Sigmoid colon (tissue), 7 donors: ENCODE data around the gene ATXN7L3. TPM values are rescaled to one million over a fixed set of nuclear protein-coding genes. Genes with fewer than 3 reads are reported as not detected.
A peak's percentile ranks its signal among the peaks of the same experiment; 100 is the strongest.

ENCODE experiments used
- DNase-seq: peaks from one replicate; pipeline ENCODE4 v3.0.0-alpha.2; 2019
- H3K27ac ChIP-seq, 4 donors: fragments of 200-600 bp; sonication (generic); one replicate each; pipeline ENCODE4 v1.5.1; 2016 to 2019; ENCODE audit warnings: mild to moderate bottlenecking in 1 of 4
- H3K27me3 ChIP-seq, 3 donors: fragments of 200-600 bp; sonication (generic); one replicate each; pipeline ENCODE4 v1.5.1; 2019; ENCODE audit warnings: mild to moderate bottlenecking in 1 of 3
- H3K36me3 ChIP-seq, 4 donors: fragments of 200-600 bp; sonication (generic); one replicate each; pipeline ENCODE4 v1.5.1; 2016 to 2019
- H3K4me1 ChIP-seq, 4 donors: fragments of 200-600 bp; sonication (generic); one replicate each; pipeline ENCODE4 v1.5.1; 2017 to 2019
- H3K4me3 ChIP-seq, 4 donors: fragments of 200-600 bp; sonication (generic); one replicate each; pipeline ENCODE4 v1.5.1; 2017 to 2019; ENCODE audit warnings: mild to moderate bottlenecking in 2 of 4, moderate library complexity in 1 of 4
- H3K9me3 ChIP-seq, 4 donors: fragments of 200-600 bp in 3 of 4; sonication (generic) in 3 of 4; one replicate each; pipeline versions ENCODE4 v1.5.1 to v1.6.1; 2013 to 2019
- EP300 ChIP-seq, 4 donors: sonication (generic); formaldehyde crosslinking; IDR thresholded peaks; one replicate each; pipeline ENCODE4 v1.6.1; 2017; ENCODE audit warnings: antibody characterized with exemption in 4 of 4
- POLR2A ChIP-seq, 2 donors: fragments of 450-650 bp; IDR thresholded peaks; one replicate each; pipeline ENCODE4 v1.6.1; 2016; ENCODE audit warnings: antibody characterized with exemption in 2 of 2, mild to moderate bottlenecking in 2 of 2, moderate library complexity in 2 of 2
- POLR2AphosphoS5 ChIP-seq, 4 donors: sonication (generic); formaldehyde crosslinking; IDR thresholded peaks; one replicate each; pipeline ENCODE4 v1.6.1; 2017; ENCODE audit warnings: antibody characterized with exemption in 4 of 4
- WGBS, 2 donors: extraction: QIAGEN DNeasy Blood & Tissue Kit; methylation state at CpG; one replicate each; pipeline ENCODE4 v1.1.7; 2013; 5-methylcytosine and 5-hydroxymethylcytosine counted together
- intact Hi-C: fragments of 100-400 bp; cut with DNase I; formaldehyde crosslinking; loops from one replicate; pipeline ENCODE4 v1.15.1; 2023
- polyA plus RNA-seq, 3 donors: library from polyadenylated mRNA; stranded (reverse); fragments of 200-250 nt; gene quantifications; one replicate each; pipeline ENCODE4 v1.2.3, GENCODE V29; 2013
- total RNA-seq, 4 donors: library from RNA; depleted of rRNA; stranded (reverse); fragments of >200 nt; gene quantifications; one replicate each; pipeline ENCODE4 v1.1.0, GENCODE V29; 2016
- TF ChIP-seq, protein P1 (sequence below), 4 experiments: fragments of 450-650 bp in 3 of 4; fragments of 200-600 bp in 1 of 4; IDR thresholded peaks; one replicate each; pipeline ENCODE4 v1.5.1; 2016 to 2019; ENCODE audit warnings: antibody characterized with exemption in 4 of 4, mild to moderate bottlenecking in 3 of 4, moderate library complexity in 2 of 4
- donor health status: healthy with polysubstance abuse.
- donor health status: Bipolar disorder and iron deficiency.
- donor health status: healthy.

ATXN7L3 gene
- total and polyA plus RNA-seq, 7 donors, result 26.4 to 59.8 (median 36.6) TPM

DNA sequence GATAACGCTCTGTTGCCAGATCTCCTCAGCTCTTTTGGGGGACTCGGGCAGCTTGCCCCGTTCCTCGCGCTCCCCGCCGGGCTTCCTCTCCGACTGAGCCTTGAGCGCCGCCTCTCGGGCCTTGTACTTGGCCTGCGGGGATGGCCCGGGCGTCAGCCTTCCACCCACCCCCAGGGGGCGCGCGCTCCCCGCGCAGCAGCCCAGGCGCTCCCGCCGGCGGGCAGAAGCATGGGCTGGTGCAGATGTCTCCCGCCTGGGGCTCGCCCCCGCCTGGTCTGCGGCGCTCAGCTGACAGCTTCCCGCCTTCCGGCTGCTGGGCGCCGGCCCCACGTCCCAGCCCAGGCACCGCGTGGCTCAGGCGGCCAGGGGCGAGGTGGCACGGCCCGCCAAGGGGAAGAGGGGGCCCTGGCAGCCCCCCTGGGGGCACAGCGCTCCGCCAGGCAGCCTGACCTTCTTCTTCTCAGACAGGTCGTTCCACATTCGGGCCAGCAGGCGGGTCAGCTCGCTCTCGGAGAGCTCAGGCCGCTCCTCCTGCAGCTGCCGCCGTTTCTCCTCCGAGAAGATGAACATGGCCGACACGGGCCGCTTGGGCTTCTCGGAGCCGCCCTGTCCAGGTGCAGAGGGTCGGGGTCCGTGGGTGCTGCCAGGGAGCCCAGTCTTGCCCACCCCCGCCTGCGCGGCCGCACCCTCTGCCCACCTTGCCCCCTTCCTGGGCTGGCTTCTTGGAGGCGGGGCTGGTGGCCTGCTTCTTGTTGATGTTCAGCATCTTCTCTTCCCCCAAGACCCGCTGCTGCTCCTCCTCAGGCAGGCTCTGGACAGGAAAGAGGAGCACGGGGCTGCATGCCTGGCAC, 10.9 kb upstream of the ATXN7L3 start:
- 29 to 30% methylated on average over 64 of the region's 64 CpGs for WGBS, 2 donors
- Histone ChIP-seq H3K27me3 (no peaks in the 10 kb centered on the region), H3K36me3 (peaks cover 22 to 72% (median 56%) of the 10 kb centered on the region in 4 donors), H3K4me1 (peaks cover 0 to 38% (median 15%) of the 10 kb centered on the region in 4 donors), H3K9me3 (no peaks in the 10 kb centered on the region), H3K27ac (peak overlapping the region; percentile 65 to 74 (median 70)), H3K4me3 (peak overlapping the region in 2 of 4 donors; percentile 1 to 21)
- intact Hi-C loops, result loop anchor here (1.0 to 10.0 kb wide), 3 partner anchors 121 to 294 kb away; partner anchors contain the start of genes GPATCH8 and GRN
- TF ChIP-seq EP300 (IDR thresholded peaks at IDR 0.05) (no peak), POLR2AphosphoS5 (IDR thresholded peaks at IDR 0.05) (peak in 3 of 4 donors; percentile 54 to 69 (median 55))
- TF ChIP-seq, protein P1, sequence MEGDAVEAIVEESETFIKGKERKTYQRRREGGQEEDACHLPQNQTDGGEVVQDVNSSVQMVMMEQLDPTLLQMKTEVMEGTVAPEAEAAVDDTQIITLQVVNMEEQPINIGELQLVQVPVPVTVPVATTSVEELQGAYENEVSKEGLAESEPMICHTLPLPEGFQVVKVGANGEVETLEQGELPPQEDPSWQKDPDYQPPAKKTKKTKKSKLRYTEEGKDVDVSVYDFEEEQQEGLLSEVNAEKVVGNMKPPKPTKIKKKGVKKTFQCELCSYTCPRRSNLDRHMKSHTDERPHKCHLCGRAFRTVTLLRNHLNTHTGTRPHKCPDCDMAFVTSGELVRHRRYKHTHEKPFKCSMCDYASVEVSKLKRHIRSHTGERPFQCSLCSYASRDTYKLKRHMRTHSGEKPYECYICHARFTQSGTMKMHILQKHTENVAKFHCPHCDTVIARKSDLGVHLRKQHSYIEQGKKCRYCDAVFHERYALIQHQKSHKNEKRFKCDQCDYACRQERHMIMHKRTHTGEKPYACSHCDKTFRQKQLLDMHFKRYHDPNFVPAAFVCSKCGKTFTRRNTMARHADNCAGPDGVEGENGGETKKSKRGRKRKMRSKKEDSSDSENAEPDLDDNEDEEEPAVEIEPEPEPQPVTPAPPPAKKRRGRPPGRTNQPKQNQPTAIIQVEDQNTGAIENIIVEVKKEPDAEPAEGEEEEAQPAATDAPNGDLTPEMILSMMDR (IDR thresholded peaks at IDR 0.05), result peak; percentile 95 to 99 (median 98)
- peak; percentile 96 for DNase-seq

DNA sequence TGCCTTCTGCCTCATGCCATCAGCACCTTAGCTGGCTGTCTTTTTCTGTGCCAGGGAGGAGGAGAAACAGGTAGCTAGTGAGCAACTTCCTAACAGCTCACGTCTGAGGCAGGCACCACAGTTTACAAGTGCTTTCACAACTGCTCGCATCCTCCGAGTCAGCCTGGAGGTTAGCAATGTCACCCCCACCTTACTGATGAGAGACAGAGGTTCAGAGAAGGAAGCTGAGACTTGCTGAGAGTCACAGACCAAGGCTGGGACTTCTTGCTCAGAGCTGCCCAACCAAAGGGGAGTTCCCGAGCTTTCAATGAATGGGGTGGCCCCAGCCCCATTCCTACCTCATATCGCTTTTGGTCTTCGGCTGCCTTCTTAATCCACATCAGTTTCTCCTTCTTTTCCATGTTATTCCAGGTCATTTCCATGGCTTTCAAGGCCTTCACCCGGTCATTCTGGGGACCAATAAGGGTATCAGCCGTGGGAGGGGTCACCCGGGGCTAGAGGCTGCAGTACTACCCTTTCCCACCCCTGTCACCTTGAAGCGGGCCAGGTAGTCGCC, 10.2 kb upstream of the ATXN7L3 start:
- 68 to 74% methylated on average over 11 of the region's 11 CpGs for WGBS, 2 donors
- Histone ChIP-seq H3K27ac (peak overlapping the region; percentile 65 to 74 (median 70)), H3K36me3 (peaks cover 16 to 65% (median 49%) of the 10 kb centered on the region in 4 donors), H3K27me3 (no peaks in the 10 kb centered on the region), H3K4me1 (peaks cover 0 to 41% (median 15%) of the 10 kb centered on the region in 4 donors), H3K9me3 (no peaks in the 10 kb centered on the region), H3K4me3 (peak overlapping the region in 1 of 4 donors; percentile 21)
- intact Hi-C loops, result loop anchor here (1.0 to 10.0 kb wide), 3 partner anchors 121 to 295 kb away; partner anchors contain the start of genes GPATCH8 and GRN
- no peak for TF ChIP-seq POLR2AphosphoS5 (IDR thresholded peaks at IDR 0.05)
- TF ChIP-seq, protein P1 (IDR thresholded peaks at IDR 0.05), result no peak
- no peak for TF ChIP-seq POLR2A (IDR thresholded peaks at IDR 0.05)
- TF ChIP-seq EP300 (IDR thresholded peaks at IDR 0.05), result no peak
- no peak for DNase-seq

DNA sequence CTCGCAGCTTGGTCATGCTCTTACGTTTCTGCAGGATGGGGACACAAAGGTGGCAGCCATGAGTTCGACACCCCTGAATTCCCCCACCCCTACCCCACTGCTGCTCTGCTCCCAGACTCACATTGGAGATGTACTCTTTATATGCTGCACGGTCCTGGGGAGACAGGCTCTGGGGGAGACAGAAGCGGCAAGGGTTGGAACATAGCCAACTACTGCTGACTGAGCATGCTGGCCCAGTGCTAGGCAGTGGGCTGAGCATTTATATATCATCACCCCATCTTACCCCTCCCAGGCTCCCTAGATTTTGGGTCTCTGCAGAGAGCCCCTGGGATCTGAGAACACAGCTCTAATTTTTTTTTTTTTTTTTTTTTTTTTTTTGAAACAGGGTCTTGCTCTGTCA, 8.1 kb upstream of the ATXN7L3 start:
- H3K27ac ChIP-seq, result no peak overlapping the region
- intact Hi-C loops, result no loop called here
- no peaks in the 10 kb centered on the region for H3K9me3 ChIP-seq
- H3K36me3 ChIP-seq, result peaks cover 8 to 47% (median 36%) of the 10 kb centered on the region in 4 donors
- TF ChIP-seq, protein P1 (IDR thresholded peaks at IDR 0.05), result no peak
- no peak for TF ChIP-seq POLR2A (IDR thresholded peaks at IDR 0.05)
- no peak for TF ChIP-seq EP300 (IDR thresholded peaks at IDR 0.05)
- no peak for TF ChIP-seq POLR2AphosphoS5 (IDR thresholded peaks at IDR 0.05)
- peaks cover 0 to 48% (median 18%) of the 10 kb centered on the region in 4 donors for H3K4me1 ChIP-seq
- H3K27me3 ChIP-seq, result no peaks in the 10 kb centered on the region
- DNase-seq, result no peak
- WGBS, 2 donors, result 90 to 91% methylated on average over 5 of the region's 5 CpGs
- no peak overlapping the region for H3K4me3 ChIP-seq

DNA sequence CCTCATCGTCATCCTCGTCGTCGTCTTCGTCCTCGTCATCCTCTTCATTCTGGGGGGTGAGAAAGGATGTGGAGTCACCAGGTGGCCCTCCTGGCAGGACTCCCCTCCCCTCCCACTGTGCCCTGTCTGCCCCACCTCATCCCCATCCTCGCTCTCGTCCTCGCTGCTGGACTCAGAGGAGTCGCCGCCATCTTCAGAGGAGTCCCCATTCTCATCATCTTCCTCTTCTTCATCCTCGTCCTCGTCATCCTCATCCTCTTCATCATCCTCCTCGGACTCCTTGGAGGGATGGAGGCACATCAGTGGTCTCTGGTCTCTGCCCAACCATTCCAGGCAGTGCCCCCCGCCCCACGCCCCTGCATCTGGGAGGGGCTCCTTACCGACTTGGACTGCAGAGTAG, 7.6 kb upstream of the ATXN7L3 start:
- H3K4me1 ChIP-seq, result peaks cover 0 to 44% (median 18%) of the 10 kb centered on the region in 4 donors
- H3K36me3 ChIP-seq, result peaks cover 8 to 47% (median 36%) of the 10 kb centered on the region in 4 donors
- whole genome bisulfite sequencing, 2 donors, result 86 to 88% methylated on average over 17 of the region's 17 CpGs
- no peak overlapping the region for H3K27ac ChIP-seq
- intact Hi-C loops, result no loop called here
- H3K4me3 ChIP-seq, result no peak overlapping the region
- no peaks in the 10 kb centered on the region for H3K9me3 ChIP-seq
- TF ChIP-seq POLR2A (IDR thresholded peaks at IDR 0.05) (no peak), EP300 (IDR thresholded peaks at IDR 0.05) (no peak), POLR2AphosphoS5 (IDR thresholded peaks at IDR 0.05) (no peak)
- TF ChIP-seq, protein P1 (IDR thresholded peaks at IDR 0.05), result no peak
- H3K27me3 ChIP-seq, result no peaks in the 10 kb centered on the region
- no peak for DNase-seq
